ENCODE measurements around the gene XYLT1. TPM values are rescaled to one million over a fixed set of nuclear protein-coding genes. Genes with fewer than 3 reads are reported as not detected.

The XYLT1 gene
- total and polyA plus RNA-seq, 2 of the 8 experiments (the other 6 are each of a cell fraction or from before 2014, with no cell fraction given) = 6.6 to 25.4 TPM

DNA sequence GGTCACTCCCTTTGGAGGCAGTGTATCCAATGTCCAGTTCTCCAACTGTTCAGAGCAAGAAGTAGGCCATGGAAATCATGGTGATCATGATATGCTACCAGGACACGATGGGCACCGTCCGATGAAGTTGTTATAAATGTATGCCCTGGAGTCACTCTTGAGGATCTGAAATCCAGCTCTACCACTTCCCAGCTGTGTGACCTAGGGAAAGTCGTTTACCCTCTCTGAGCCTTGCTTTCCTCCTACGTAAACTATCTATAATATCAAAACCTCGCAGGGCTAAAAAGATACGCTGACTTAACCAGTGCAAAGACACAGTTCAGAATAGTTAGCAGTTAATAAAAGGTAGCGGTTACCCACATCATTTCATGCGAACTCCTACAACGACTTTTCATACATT lies 194.2 kb downstream of the XYLT1 start:
- Histone ChIP-seq H3K79me1 (ENCODE audit: low read depth, low read length) (peaks cover 5% of the 10 kb centered on the region; the same call in 1 of the 2 replicates), H3K56ac (replicated peaks; ENCODE audit: insufficient read length, low read depth, low read length) (no peak overlapping the region), H4K91ac (replicated peaks; ENCODE audit: insufficient read length, low read length) (no peak overlapping the region), H4K5ac (ENCODE audit: insufficient read length, low read depth, low read length) (no peak overlapping the region), H3K27ac (ENCODE audit: low read depth, low read length) (no peak overlapping the region), H3K4me2 (ENCODE audit: insufficient read depth in 1 of 2, low read depth in 2 of 2, low read length in 2 of 2) (no peak overlapping the region), H3K27me3 (replicated peaks in 1 of 4; ENCODE audit: control insufficient read depth in 3 of 4, extremely low read depth in 1 of 4, insufficient read depth in 3 of 4, low read length in 3 of 4) (no peaks in the 10 kb centered on the region), H2AK5ac (ENCODE audit: low read depth, low read length) (no peak overlapping the region), H4K8ac (ENCODE audit: extremely low read depth, insufficient read depth, low read length) (no peak overlapping the region), H3K4ac (replicated peaks; ENCODE audit: insufficient read length, low read depth, low read length) (no peak overlapping the region), H3K18ac (ENCODE audit: extremely low read depth, low read length) (no peak overlapping the region), H4K20me1 (replicated peaks in 1 of 2; ENCODE audit: control insufficient read depth in 1 of 2, insufficient read depth in 2 of 2, low read length in 2 of 2) (no peaks in the 10 kb centered on the region), H2BK20ac (ENCODE audit: low read length) (no peak overlapping the region), H3K14ac (ENCODE audit: insufficient read length) (no peak overlapping the region), H3K36me3 (ENCODE audit: control insufficient read depth in 2 of 4, insufficient read depth in 4 of 4, low read length in 3 of 4) (no peaks in the 10 kb centered on the region), H3K4me3 (ENCODE audit: extremely low read depth in 1 of 4, insufficient read depth in 2 of 4, low read depth in 3 of 4, low read length in 4 of 4) (no peak overlapping the region), H3K9ac (replicated peaks in 1 of 4; ENCODE audit: extremely low read depth in 1 of 4, low read depth in 3 of 4, low read length in 3 of 4) (no peak overlapping the region), H2BK15ac (ENCODE audit: low read length) (no peak overlapping the region), H2BK5ac (ENCODE audit: low read depth, low read length) (no peak overlapping the region), H2BK12ac (ENCODE audit: low read depth, low read length) (no peak overlapping the region), H2BK120ac (replicated peaks; ENCODE audit: low read depth, low read length) (no peak overlapping the region), H3K9me3 (ENCODE audit: insufficient read depth in 2 of 2, low read depth in 1 of 2, low read length in 1 of 2) (no peaks in the 10 kb centered on the region), H3K4me1 (replicated peaks in 1 of 4; ENCODE audit: control insufficient read depth in 3 of 4, insufficient read depth in 4 of 4, low read length in 3 of 4) (peaks cover 0 to 5% (median 2%) of the 10 kb centered on the region in 4 experiments; a peak in 6 of 7 replicates), H3K23ac (ENCODE audit: insufficient read length) (no peak overlapping the region), H2AFZ (ENCODE audit: low read length) (no peak overlapping the region), H3K79me2 (ENCODE audit: control insufficient read depth in 1 of 2, insufficient read depth in 2 of 2, low read length in 2 of 2) (no peaks in the 10 kb centered on the region), H3K23me2 (ENCODE audit: low read depth, low read length) (no peaks in the 10 kb centered on the region)
- no peak for FAIRE-seq
- CTCF ChIA-PET (ENCODE audit: partially characterized antibody) = interaction anchor here (1.1 to 5.4 kb wide), 2 partner anchors 99 to 191 kb away, joined by 3 to 30 read pairs; no protein-coding TSS in a partner anchor
- DNase-seq (ENCODE audit: low read depth in 1 of 2, low spot score in 2 of 2) = no peak
- WGBS, 2 experiments (ENCODE audit: extremely low coverage in 1 of 2, insufficient coverage in 1 of 2, insufficient read length in 1 of 2, insufficient replicate concordance in 2 of 2, low coverage in 1 of 2, low lambda C conversion rate in 2 of 2, missing lambda C conversion rate in 1 of 2) = 97% methylated on average over 10 of the region's 10 CpGs; no CpG with 5 or more reads in 1 of the 2 experiments
- no peak for TF ChIP-seq TEAD4 (IDR thresholded peaks at IDR 0.05; ENCODE audit: low read depth, low read length)
- TF ChIP-seq NANOG (IDR thresholded peaks at IDR 0.05; ENCODE audit: insufficient read depth, low read depth, low read length, poor library complexity, severe bottlenecking) = no peak
- no peak for TF ChIP-seq RNF2 (IDR thresholded peaks at IDR 0.05; ENCODE audit: borderline replicate concordance, low read depth, low read length, missing control alignments, poor library complexity, severe bottlenecking)
- TF ChIP-seq POU5F1 (IDR thresholded peaks at IDR 0.05; ENCODE audit: low read depth, low read length) = no peak
- POLR2A ChIA-PET (ENCODE audit: partially characterized antibody) = no interaction called here

Measured in H1 (cell line).